ENCODE data around the gene ETNK2. TPM values are rescaled to one million over a fixed set of nuclear protein-coding genes. Genes with fewer than 3 reads are reported as not detected.
"Not testable (repeated sequence)": the region's sequence is repeated elsewhere in the genome, so short reads cannot be mapped to it uniquely, and the experiment has no call there.

Gene ETNK2
- total RNA-seq, 1 donor from 2014 or later, result 4.6 TPM

DNA sequence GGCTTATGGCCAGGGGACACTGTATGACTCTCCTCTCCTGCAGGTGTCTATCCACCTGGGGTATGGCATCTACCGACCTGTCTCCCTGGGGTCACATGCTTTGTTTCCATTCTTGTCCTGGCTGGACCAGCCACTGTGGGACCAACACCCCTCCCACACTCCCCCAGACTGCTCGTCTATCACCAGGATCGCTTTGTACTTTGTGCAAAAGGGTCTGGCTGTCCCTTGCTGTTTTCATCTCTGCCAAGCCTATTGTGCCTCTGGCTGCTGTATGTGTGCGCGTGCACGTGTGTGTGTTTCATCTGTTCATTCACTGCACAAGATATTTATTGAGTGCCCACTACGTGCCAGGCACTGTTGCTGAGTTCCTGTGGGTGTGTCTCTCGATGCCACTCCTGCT lies 25.5 kb downstream of the ETNK2 start:
- DNase-seq, result no peak

DNA sequence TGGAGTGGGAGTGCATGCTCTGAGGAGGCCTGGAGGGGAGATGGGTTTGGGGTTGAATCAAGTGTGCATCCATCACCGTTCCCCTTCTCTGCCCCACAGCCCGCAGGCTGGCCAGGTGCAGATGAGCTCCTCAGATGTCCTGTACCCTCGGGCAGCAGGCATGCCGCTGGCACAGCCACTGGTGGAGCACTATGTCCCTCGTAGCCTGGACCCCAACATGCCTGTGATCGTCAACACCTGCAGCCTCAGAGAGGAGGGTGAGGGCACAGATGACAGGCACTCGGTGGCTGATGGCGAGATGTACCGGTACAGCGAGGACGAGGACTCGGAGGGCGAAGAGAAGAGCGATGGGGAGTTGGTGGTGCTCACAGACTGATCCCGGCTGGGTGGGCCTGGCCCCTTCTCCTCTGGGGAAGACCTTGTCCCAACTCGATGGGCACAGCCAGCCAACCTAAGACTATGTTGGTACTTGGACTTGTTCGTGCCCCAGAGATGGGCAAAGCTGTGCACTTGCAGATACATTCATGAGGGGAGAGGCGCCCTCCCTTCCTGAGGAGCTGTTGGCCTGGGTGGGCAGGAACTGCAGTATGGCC lies 26.0 kb downstream of the ETNK2 start:
- no peak for DNase-seq

DNA sequence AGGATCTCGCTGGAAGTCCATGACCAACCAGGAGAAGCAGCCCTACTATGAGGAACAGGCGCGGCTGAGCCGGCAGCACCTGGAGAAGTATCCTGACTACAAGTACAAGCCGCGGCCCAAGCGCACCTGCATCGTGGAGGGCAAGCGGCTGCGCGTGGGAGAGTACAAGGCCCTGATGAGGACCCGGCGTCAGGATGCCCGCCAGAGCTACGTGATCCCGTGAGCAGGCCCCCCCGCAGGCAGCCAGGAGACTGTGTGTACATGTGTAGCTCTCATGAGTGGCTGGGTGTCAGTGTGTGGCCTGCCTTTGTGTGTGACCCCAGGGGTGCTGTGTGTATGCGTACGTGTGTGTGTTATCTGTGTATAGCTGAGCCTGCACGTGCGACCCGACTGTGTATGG lies 27.2 kb downstream of the ETNK2 start:
- DNase-seq, result no peak

- DNase-seq, result no peak
Measured at GRCh38 chr1:204123376-204123775, 28.5 kb downstream of the ETNK2 start.

GRCh38 chr1:204121840-204122555 lies 29.8 kb downstream of the ETNK2 start:
- DNase-seq, result no peak

DNA sequence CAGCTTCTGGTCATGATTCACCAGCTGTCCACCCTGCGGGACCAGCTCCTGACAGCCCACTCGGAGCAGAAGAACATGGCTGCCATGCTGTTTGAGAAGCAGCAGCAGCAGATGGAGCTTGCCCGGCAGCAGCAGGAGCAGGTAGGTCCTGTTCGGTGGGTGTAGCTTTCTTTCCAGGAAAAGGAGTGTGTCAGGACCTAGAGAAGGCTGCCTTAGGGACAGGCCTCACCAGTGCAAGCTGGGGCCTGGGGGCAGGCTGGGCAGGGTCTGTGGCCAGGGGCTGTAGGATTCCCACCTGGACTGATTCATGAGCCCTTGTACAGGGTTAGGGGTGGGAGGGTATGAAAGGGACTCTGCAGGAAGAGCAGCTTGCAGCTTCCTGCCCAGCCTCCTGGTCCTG lies 35.3 kb downstream of the ETNK2 start:
- DNase-seq, result no peak

DNA sequence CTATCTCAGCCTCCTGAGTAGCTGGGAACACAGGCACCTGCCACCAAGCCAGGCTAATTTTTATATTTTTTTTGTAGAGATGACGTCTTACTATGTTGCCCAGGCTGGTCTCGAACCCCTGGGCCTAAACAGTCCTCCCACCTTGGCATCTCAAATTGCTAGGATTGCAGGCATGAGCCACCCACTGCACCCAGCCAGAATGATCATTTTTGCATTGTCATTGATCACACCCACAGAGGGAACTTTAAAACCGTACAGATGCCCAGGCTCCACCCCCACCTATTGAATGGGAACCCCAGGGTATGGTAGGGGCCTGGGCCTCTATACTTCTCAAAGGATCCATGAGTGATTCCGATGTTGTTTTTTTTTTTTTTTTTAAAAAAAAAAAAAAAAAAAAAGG lies 36.7 kb downstream of the ETNK2 start:
- DNase-seq, result no peak

DNA sequence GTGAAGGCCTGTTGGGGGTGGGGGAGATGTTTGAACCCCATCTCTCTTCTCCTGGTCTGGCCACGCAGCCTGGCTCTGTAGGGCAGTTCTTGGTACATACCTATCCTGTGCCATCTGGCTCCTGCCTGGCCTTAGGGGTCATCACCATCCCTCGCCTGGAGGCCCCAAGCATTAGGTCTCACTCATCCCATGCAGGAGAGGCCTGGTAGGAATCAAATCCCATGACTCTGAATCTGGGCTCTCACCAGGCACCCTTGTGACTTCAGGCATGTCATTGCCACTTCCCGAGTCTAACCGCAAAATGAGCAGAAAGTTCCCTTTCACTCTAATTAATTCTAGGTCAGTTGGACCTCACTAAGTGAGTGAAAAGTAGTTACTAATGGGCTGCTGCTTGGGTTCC lies 37.2 kb downstream of the ETNK2 start:
- no peak for DNase-seq

- no peak for DNase-seq
Measured at GRCh38 chr1:204113896-204114295, 37.9 kb downstream of the ETNK2 start.

DNA sequence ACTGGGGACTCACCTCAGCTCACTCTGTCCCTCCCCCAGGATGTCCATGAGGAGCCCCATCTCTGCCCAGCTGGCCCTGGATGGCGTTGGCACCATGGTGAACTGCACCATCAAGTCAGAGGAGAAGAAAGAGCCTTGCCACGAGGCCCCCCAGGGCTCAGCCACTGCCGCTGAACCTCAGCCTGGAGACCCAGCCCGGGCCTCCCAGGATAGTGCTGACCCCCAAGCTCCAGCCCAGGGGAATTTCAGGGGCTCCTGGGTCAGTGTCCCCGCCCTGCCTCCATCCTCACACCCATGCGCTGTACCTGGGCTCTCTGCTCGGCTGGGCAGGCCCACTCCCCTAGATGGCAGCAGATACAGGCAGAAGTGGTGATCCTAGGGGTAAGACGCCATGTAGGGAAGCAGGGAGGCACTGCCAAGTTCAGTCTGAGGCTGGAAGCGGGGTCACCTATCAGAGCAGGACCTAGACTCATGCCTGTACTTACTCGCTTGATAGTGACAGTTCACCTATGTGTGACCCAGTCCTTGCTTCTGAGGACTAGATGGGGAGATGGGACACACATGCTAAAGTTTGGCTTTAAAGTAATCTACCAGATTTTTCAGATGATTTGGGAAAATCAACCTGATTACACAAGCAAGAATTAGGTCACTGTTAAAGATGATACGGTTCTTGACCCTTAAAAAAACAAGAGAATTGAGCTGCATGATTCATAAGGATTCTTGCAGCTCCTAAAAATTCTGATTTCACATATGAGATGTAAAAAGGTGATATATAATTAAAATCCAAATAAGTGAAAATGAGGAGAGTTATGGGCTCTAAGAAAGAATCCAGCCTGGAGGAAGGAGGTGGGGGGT lies 38.7 kb downstream of the ETNK2 start:
- DNase-seq, result no peak

DNA sequence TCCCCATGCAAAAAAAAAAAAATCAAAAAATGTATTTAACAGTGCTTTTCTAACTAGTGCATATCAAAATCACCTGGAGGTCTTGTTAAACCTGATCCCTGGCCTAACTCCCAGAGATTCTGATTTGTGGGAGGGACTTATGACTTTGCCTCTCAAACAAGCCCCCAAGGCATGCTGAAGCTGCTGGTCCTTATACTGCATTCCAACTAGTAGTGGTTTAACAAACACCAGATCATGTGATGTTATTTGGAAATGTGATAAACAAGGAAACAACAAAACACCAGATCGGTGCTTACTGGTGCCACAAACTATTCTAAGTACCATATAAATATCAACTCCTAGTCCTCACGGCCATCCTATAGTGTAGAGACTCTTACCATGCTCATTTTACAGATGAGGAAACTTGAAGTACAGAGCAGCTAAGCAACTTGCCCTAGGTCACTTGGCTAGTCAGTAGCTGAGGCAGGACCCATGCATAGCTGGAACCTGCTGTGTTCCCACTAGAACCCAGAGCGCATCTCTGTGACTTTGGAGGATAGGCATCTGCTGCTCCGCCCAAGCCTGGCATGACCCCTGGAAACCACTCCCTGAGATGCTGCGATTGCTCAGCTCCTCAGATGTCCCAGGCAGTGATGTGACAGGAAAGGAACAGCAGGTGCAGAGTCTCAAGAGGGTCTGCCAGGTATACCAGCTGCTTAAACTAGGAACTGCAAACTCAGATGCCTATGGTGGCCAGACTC lies 40.8 kb downstream of the ETNK2 start:
- DNase-seq, result no peak

- DNase-seq, result no peak
Measured at GRCh38 chr1:204108312-204109141, 43.3 kb downstream of the ETNK2 start.

DNA sequence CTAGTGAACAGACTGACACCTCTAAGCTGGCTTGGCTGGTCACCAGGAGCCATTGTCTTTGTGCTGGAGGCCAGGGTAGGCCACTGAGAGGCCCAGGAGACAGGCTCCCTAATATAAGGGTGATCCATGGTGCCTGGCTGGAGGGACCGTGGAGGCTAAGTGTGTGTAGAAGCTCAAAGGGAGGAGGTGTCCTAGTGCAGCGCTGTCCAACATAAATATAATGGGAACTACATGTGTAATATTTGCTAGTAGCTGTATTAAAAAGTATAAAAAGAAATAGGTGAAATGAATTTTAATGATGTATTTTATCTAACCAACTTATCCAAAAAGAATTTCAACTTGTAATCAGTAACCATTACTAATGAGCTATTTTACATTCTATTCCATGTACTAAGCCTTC lies 44.0 kb downstream of the ETNK2 start:
- DNase-seq, result no peak

DNA sequence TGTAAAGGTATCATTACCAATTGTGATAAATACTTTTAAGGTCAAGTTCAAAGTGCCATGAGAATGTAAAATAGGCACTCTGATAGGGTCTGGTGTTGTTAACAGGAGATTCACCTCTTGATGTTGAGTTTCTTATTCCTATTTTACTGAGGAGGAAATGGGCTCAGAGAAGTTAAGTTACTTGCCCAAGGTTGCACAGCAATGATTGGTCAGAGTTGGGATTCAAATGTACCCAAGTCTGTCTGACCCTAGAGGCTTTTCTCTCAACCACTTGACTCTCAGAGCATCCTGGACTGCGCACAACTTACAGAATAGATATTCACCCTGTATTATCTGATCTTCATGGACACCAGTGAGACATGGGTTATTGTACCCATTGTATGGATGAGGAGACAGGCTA lies 45.0 kb downstream of the ETNK2 start:
- DNase-seq, result no peak

- DNase-seq, result no peak
Measured at GRCh38 chr1:204105131-204105515, 46.7 kb downstream of the ETNK2 start.

DNA sequence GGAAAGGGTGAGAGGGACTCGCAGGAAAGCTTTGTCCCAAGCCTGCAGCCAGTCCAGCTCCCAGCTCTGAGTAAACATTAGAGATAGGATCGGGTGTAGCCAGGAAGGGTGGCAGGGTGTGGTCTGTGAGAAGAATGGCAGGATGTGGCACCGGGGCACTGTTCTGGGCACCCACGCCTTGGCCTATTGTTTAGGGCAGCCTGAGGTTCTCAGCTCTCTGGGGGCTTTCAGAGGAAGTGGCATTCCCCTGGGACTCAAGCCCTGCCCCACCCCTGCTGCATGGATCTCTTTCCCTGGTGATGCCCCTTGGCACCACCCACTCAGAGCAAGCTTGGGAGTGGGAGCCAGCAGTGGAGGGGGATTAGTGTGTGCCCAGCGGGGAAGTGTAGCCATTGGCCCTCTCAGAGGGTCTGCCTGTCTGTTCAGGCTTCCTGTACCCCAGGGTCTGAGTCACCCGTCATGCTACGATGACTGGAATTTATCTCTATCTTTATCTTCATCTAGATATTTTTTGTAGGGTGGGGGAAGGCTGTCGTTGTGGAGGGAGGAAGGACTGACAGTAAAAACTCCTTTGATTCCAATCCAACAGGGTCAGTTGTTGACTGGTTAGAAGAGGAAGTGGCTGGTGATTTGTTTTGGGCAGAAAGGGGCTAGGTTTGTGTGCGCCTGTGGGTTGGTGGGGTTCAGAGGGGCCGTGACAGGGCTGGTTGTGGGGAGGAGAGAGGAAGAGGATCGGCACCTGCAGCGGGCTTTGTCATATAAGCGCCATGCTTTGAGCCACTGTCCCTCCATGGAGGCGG lies 47.3 kb downstream of the ETNK2 start:
- no peak for DNase-seq

DNA sequence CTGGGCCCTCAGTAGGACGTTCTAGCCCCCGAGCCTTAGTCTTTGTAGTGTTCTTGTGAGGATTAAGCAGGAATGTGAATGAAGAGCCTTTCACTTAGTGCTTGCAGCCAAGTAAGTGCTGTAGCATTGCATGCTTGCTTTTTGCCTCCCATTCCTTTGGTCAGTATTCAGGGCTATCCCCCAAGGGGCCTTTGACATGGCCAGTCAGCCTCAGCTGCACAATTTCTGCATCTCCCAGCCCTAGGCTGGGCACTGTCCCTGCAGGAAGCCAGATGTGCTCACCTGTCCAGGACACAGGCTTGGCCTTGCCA lies 48.5 kb downstream of the ETNK2 start:
- DNase-seq, result no peak

- DNase-seq, result no peak
Measured at GRCh38 chr1:204102739-204103430, 49.0 kb downstream of the ETNK2 start.

DNA sequence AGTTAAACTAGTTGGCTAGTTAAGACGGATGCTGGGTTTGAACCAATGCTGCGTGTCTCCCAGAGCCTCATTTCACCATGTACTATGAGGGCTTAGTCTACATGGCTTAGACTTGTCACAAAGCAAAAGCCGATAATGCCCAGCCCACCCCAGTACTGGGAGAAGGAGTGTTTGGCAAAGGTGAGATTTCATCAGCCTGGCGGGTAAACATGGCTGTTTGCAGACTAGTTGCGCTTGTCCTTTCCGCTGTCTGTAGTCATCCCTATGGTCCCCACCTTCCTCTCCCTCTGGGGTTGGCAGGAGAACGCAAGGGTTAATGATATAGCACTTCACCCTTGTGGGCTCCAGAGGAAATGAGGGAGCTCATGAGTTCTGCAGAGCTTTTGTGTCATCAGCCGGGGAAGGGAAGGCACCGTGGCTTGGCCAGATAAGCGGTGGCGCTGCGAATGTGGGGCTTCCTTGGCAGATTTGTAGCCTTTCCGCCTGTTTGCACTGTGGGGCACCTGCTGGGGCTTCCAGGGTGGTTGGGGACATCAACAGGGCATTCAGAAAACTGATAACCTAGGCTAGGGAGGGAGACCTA lies 49.7 kb downstream of the ETNK2 start:
- no peak for DNase-seq

DNA sequence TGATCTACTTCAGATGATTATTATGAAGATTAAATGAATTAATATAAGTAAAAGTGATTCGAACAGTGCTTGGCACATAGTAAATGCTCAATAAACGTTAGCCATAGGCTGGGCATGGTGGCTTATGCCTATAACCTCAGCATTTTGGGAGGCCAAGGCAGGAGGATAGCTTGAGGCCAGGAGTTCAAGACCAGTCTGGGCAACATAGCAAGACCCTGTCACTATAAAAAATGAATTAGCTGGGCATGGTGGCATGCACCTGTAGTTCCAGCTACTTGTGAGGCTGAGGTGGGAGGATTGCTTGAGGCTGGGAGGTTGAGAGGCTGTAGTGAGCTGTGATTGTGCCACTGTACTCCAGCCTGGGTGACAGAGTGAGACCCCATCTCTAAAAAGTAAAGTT lies 52.1 kb downstream of the ETNK2 start:
- not testable (repeated sequence) for DNase-seq

Measured in skin of body (tissue), 2 donors.